Measurements from ENCODE around the gene EPHB1. TPM values are rescaled to one million over a fixed set of nuclear protein-coding genes. Genes with fewer than 3 reads are reported as not detected.

The EPHB1 gene
- total RNA-seq, 4 donors from 2014 or later = 0.16 to 1.5 (median 0.59) TPM

GRCh38 chr3:134937256-134938028, 142.4 kb downstream of the EPHB1 start:
- TF ChIP-seq CTCF (IDR thresholded peaks at IDR 0.05; ENCODE audit: low read depth) = no peak

DNA sequence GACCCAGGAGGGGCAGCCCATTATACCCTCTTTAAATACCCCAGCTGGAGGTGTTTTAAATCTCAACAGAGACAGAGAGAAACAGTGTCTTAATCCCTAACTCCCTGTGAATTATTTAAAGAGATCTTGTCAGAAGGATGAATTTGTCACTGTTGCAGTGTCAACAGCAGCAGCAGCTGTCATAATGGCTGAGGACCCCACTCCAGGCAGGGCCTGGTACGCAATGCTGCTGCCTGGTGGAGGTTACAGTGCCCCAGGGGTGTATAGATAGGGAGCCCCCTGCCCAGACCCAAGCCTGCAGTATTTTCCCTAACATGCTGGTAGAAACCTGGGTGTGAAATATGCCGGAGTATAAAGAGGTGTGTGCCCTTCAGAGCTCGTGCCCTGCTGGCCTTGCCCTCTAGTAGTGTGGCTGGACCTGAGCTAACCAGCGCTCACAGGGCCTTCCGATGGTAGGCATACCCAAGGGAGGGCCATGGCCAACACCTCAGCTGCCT, 143.0 kb downstream of the EPHB1 start:
- TF ChIP-seq CTCF (IDR thresholded peaks at IDR 0.05; ENCODE audit: low read depth) = no peak

- no peak for TF ChIP-seq CTCF (IDR thresholded peaks at IDR 0.05; ENCODE audit: low read depth)
These were observed 144.9 kb downstream of the EPHB1 start for GRCh38 chr3:134939978-134940377.

DNA sequence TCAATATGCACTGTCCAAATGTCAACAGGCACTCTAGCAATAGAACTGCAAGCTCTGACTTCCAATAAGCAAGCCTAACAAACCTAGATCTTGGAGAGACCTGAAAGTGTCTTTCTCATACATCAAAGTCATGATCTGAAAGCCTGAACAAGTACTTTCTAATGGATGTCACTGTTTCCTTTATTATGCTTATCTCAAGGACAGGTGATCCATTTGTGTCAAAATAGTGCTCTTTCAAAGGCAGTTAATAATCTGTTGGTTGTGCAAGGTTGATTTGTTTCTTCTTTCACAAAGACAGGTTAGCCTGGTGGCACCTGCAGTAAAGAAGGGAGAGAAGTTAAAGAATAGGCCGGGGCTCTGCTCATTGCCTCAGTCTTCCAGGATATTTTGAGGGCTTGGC, 146.8 kb downstream of the EPHB1 start:
- TF ChIP-seq CTCF (IDR thresholded peaks at IDR 0.05; ENCODE audit: low read depth) = no peak

DNA sequence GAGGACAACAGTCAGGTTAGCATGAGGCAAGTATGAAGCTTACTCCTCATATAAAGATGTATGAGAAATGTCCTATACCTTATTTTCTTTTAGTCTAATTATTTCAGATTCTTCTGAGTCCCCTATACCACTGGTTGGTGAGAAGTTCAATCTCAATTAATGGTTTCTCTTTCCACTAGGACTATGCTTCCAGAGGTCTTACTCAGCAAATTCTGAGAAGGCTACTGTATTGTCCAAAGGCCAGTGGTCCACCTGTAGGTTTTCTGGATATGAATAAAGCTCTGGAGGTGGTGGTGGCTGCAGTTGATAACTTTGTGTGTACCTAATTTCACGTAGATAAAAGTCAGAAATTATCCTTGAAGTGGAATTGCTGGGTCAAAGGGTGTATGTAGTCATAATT, 149.4 kb downstream of the EPHB1 start:
- no peak for TF ChIP-seq CTCF (IDR thresholded peaks at IDR 0.05; ENCODE audit: low read depth)

- TF ChIP-seq CTCF (IDR thresholded peaks at IDR 0.05; ENCODE audit: low read depth) = no peak
These were observed 154.1 kb downstream of the EPHB1 start for GRCh38 chr3:134949150-134949549.

- no peak for TF ChIP-seq CTCF (IDR thresholded peaks at IDR 0.05; ENCODE audit: low read depth)
These were observed 157.3 kb downstream of the EPHB1 start for GRCh38 chr3:134952371-134952770.

All from subcutaneous adipose tissue (tissue), 4 donors.